HL-60/S4 treated with retinoic acid at 250 ng/mL for 4 days and 3 days (cell line): Measurements from ENCODE around the gene HS2ST1.

Experiments
- in situ Hi-C: fragments of 300-500 bp; cut with MboI; formaldehyde crosslinking; loops from 2 replicates; pipeline ENCODE4 v1.7.0; 2022; ENCODE audit warnings: low sequenced_read_pairs

Gene HS2ST1

GRCh38 chr1:87104140-87104539, 189.7 kb downstream of the HS2ST1 start:
- in situ Hi-C loops = no loop called here

DNA sequence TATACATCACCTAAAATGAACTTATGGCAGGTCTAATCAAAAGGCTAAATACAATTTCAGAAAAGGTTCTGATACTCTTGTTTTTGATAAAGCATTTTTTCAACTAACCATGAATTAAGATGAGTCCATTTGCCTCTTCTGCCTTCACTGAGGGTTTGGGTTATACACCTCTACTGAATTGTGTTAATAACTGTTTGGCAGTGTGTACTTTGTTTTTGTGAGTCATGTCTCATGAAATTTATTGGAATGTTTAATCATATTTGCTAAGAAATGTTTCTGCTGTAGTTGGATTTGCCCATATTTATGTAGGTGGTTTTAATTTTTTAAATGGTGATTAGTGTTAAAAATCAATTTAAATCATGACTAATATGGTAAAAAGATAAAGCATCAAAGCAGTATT, 190.5 kb downstream of the HS2ST1 start:
- in situ Hi-C loops = no loop called here

DNA sequence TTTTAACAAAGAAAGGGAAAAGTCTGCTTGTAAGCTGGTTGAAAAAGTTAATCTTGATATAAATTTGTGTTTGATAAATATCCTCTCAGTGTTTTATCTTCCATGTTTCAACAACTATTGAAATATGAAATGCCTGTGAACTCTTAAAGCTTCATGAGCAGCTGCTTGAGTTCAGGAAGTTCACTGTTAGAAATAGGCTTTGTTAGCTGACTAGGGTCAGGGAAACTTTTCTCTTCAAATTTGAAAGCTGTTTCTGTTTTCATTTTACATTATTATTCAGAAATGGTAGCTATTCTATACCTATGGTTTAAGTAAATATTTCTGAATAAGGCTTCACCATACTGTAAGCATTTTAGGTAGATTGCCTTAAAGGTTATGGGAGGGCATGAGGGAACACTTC, 191.7 kb downstream of the HS2ST1 start:
- in situ Hi-C loops = no loop called here

GRCh38 chr1:87106867-87107266, 192.4 kb downstream of the HS2ST1 start:
- in situ Hi-C loops = no loop called here

GRCh38 chr1:87108228-87108627, 193.8 kb downstream of the HS2ST1 start:
- in situ Hi-C loops = no loop called here

DNA sequence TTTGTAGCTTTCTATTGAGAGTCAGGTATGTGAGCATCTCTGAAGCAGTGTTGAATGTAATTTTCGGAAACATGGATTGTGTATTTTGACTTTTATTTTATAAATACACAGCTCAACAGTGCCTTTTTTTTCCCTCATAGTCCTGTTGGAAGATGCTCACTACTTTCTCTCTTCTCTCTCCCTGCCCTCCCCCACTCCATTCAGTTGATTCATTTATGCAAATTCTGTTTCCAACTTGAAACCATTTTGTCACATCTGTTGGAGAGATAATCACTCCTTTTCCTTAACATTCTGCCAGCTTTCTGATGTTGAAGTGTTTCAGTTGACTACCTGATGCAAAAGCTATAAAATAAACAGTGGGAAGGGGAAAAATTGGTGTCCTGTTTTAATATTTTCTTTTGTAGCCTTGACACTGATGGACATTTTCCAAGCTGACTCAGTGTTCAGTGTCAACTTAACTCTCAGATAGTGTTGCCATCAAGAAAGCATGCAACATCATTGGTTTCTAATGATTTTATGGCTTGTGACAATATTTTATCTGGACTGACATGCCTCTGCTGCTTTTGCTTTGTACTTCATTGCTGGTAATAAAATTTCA, 194.5 kb downstream of the HS2ST1 start:
- in situ Hi-C loops = no loop called here

DNA sequence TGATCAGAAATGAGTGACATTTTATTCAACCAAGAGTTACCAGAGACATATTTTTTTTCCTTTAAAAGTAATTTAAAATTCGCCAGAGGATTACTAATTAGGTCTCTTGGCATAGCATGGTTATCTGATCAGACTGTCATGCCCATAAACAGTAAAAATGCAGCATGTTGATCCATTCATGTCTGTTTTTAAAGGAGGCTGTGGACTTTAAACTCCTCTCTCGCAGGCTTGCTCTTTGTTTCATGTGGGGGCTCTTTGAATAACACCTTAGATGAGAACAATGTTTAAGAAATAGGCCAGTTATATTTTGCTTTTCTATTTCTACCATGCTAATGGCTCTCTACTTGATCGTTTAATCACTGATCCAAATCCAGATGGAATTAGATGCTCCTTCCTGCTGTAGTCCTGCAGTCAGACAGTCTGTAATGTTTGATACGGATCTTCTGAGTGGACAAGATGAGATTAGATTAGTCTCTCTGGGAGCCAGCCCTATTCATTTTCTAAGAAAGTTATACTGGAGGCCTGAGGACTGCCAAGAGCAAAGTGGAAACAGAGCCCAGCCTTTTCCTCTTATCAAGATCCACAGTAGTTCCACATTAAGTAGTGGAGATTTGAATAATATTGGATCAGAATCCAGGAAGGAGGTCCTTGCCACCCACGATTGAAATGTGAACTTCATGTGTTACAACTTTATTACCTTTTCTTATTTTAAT, 197.4 kb downstream of the HS2ST1 start:
- in situ Hi-C loops = no loop called here

DNA sequence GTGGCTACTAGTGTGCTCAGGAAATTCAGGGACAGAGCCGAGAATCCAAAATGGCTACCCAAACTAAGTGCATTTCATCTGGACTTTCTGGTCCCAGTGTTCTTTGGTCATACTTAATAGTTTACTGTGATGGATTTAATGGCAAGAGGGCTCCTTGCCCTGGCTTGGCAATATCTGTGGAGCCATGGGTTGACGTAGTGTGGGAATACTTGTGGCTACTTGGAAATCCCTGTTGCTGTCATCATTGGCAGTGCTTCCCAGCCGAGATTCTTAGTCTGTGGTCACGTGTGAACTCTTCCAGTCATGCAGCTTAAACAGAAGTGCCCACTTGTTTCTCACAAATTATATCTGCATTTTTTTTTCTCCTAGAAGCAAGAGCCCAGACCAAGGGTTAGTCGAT, 198.9 kb downstream of the HS2ST1 start:
- in situ Hi-C loops = no loop called here

GRCh38 chr1:87115317-87115890, 201.0 kb downstream of the HS2ST1 start:
- in situ Hi-C loops = no loop called here

GRCh38 chr1:87115891-87116290, 201.5 kb downstream of the HS2ST1 start:
- in situ Hi-C loops = no loop called here

DNA sequence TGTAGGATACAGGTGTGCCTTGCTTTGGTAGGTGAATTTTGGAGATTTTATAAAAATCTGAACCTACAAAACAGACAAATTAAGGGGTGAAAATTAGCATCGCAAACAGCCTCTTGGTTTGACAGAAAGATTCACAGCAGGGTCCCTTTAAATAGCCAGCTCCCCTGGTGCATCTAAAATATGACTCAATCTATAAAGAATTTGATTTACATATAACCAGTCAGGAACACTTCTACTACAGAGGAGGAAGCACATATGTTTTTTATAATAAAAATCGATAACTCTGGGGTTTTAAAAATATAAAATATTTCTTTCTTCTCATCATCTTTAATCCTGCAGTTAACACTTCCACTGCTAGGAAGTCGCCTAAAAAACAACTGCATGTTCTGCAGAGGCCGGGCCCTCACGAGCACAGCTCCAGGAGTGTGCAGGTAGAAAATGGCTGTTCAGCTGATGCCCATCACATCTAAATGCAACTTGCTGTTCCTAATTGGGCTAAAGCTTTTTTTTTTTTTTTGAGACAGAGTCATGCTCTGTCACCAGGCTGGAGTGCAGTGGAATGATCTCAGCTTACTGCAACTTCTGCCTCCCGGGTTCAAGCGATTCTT, 203.4 kb downstream of the HS2ST1 start:
- in situ Hi-C loops = no loop called here

- in situ Hi-C loops = no loop called here
Measured at GRCh38 chr1:87119541-87120140, 205.2 kb downstream of the HS2ST1 start.

GRCh38 chr1:87120779-87121178, 206.3 kb downstream of the HS2ST1 start:
- in situ Hi-C loops = no loop called here

GRCh38 chr1:87121711-87122163, 207.3 kb downstream of the HS2ST1 start:
- in situ Hi-C loops = no loop called here

DNA sequence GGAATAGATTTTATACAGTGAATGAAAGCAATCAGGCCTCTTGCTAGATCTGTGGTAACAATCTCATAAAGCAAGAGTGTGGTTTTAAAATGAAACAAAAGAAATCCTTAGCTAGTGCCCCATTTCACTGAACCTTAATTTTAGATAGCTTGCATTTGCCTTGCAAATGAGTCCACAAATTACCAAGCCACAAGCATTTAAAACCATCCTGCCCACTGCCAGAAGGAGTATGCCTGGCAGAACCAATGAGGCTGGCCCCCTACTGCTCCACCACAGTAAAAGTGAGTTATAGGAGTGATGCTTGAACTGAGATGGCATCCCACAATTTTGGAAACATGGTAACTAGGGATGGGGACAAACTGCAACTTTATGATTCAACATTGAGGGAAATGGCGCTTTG, 207.8 kb downstream of the HS2ST1 start:
- in situ Hi-C loops = no loop called here

GRCh38 chr1:87123610-87124009, 209.2 kb downstream of the HS2ST1 start:
- in situ Hi-C loops = no loop called here

- in situ Hi-C loops = no loop called here
Measured at GRCh38 chr1:87126886-87127505, 212.6 kb downstream of the HS2ST1 start.

DNA sequence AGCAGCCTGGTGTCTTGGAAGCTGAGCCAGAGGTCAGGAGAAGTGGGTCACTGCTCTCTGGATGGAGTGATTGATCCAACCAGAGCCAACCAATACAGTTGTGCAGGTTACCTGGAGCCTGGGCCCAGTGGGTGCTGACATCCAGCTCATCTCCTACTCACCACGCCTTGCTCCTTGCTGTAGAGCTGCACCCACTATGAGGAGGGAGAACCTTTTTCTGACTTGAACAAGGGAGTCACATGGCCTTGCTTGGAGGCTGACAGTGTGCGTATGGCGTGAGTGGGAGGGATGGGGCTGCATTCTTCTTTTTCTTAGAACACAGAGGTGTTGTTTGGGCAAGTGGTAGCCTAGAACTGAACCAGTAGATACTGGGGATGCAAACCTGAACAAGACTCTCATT, 213.1 kb downstream of the HS2ST1 start:
- in situ Hi-C loops = no loop called here

- in situ Hi-C loops = no loop called here
Measured at GRCh38 chr1:87129038-87129437, 214.6 kb downstream of the HS2ST1 start.

DNA sequence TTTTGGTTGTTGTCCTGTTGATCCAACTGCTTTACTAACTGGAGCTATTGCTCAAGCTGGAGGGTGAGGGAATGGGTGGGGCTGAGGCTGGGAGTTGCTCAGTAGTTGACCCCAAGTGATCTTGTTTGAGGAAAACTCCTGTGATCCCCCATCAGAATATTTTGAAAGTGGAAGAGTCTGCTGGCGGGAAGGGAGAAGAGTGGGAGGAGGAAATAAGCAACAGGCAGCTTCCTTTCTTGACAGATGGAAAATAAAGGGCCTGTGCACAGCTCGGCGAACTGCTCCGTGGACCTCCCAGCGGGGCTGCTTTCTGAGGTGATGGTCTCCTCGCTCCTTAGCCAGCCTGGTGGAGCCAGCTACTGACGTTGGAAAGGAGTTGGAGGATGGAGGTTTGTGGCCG, 215.2 kb downstream of the HS2ST1 start:
- in situ Hi-C loops = no loop called here

DNA sequence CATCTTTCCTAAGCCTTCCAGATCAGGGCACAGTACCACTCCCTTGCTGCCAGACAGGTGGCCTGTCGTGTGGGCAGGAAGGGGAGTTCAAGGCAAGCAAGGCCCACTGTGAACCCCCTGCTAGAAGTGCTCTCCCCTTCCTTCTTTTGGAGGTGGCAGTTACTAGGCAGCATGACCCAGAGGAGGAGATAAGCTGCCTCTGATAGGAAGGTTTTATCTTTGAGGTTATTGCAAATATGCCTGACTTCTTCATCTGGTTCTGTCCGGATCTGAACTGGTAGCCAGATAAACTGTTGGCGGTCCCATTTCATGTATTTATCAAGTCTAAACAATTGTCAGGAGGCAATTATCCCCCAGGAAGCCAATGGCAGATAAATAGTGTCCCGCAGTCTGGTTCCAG, 216.0 kb downstream of the HS2ST1 start:
- in situ Hi-C loops = no loop called here
